ENCODE results near the gene SWSAP1. TPM values are rescaled to one million over a fixed set of nuclear protein-coding genes. Genes with fewer than 3 reads are reported as not detected.

Gene SWSAP1
- total and polyA plus RNA-seq, 9 of the 15 experiments (the other 6 are each of a cell fraction or from before 2014, with no cell fraction given): 0.18 to 2.8 (median 1.7) TPM

GRCh38 chr19:11337080-11337479, 37.4 kb upstream of the SWSAP1 start (continued):
- TF ChIP-seq E2F8 (IDR thresholded peaks at IDR 0.05; ENCODE audit: low read depth, partially characterized antibody) (no peak), ZKSCAN3 (CRISPR knock-in tag; IDR thresholded peaks at IDR 0.05) (no peak), ZNF449 (CRISPR knock-in tag; IDR thresholded peaks at IDR 0.05) (no peak), BACH1 (tag; IDR thresholded peaks at IDR 0.05) (no peak), POLR2B (IDR thresholded peaks at IDR 0.05; ENCODE audit: low read depth, partially characterized antibody) (no peak), ZNF696 (CRISPR knock-in tag; conservative IDR thresholded peaks at IDR 0.05) (no peak), ZNF583 (CRISPR knock-in tag; IDR thresholded peaks at IDR 0.05) (no peak), AFF1 (IDR thresholded peaks at IDR 0.05; ENCODE audit: low read depth in 1 of 2, partially characterized antibody in 2 of 2) (no peak), COPS2 (conservative IDR thresholded peaks at IDR 0.05) (no peak)
